HEK293 (cell line): ENCODE measurements around the gene EHMT1.

Experiments
- CTCF ChIP-seq: fragments of 450-650 bp; formaldehyde crosslinking; IDR thresholded peaks from 2 replicates; pipeline ENCODE4 v1.5.1; 2016; ENCODE audit warnings: missing biosample characterization, missing genetic modification characterization
- KLF8 ChIP-seq: fragments of 450-650 bp; formaldehyde crosslinking; IDR thresholded peaks from 2 replicates; pipeline ENCODE4 v1.5.1; 2016; ENCODE audit warnings: missing biosample characterization, missing genetic modification characterization
- MEIS1 ChIP-seq: sonication (generic); formaldehyde crosslinking; IDR thresholded peaks from 2 replicates; pipeline ENCODE4 v1.8.1; 2022; ENCODE audit warnings: missing genetic modification reagents, mild to moderate bottlenecking, borderline replicate concordance
- MZF1 ChIP-seq: fragments of 450-650 bp; formaldehyde crosslinking; IDR thresholded peaks from 2 replicates; pipeline ENCODE4 v1.5.1; 2017; ENCODE audit warnings: missing biosample characterization, missing genetic modification characterization, borderline replicate concordance
- PBX3 ChIP-seq: sonication (generic); formaldehyde crosslinking; IDR thresholded peaks from 2 replicates; pipeline ENCODE4 v1.8.1; 2022; ENCODE audit warnings: mild to moderate bottlenecking, moderate library complexity, missing genetic modification reagents
- PRDM6 ChIP-seq: fragments of 450-650 bp; formaldehyde crosslinking; IDR thresholded peaks from 2 replicates; pipeline ENCODE4 v1.5.1; 2017; ENCODE audit warnings: missing biosample characterization, missing genetic modification characterization
- YY1 ChIP-seq: fragments of 450-650 bp; formaldehyde crosslinking; IDR thresholded peaks from 2 replicates; pipeline ENCODE4 v1.5.1; 2018; ENCODE audit warnings: missing biosample characterization, missing genetic modification characterization
- ZBTB20 ChIP-seq: fragments of 450-650 bp; formaldehyde crosslinking; IDR thresholded peaks from 2 replicates; pipeline ENCODE4 v1.5.1; 2016; ENCODE audit warnings: missing biosample characterization, missing genetic modification characterization
- ZBTB48 ChIP-seq: fragments of 450-650 bp; formaldehyde crosslinking; IDR thresholded peaks from 2 replicates; pipeline ENCODE4 v1.5.1; 2016; ENCODE audit warnings: missing biosample characterization, missing genetic modification characterization
- ZBTB7A ChIP-seq: fragments of 450-650 bp; formaldehyde crosslinking; IDR thresholded peaks from 2 replicates; pipeline ENCODE4 v1.5.1; 2016; ENCODE audit warnings: low read depth, missing biosample characterization, missing genetic modification characterization
- ZNF114 ChIP-seq: fragments of 450-650 bp; formaldehyde crosslinking; IDR thresholded peaks from 2 replicates; pipeline ENCODE4 v1.5.0; 2017; ENCODE audit warnings: missing biosample characterization, missing genetic modification characterization
- ZNF169 ChIP-seq: fragments of 450-650 bp; formaldehyde crosslinking; IDR thresholded peaks from 2 replicates; pipeline ENCODE4 v1.5.1; 2016; ENCODE audit warnings: missing biosample characterization, missing genetic modification characterization
- ZNF394 ChIP-seq: fragments of 450-650 bp; formaldehyde crosslinking; IDR thresholded peaks from 2 replicates; pipeline ENCODE4 v1.5.1; 2016; ENCODE audit warnings: missing biosample characterization, missing genetic modification characterization, mild to moderate bottlenecking, moderate library complexity, borderline replicate concordance
- ZNF416 ChIP-seq: fragments of 450-650 bp; formaldehyde crosslinking; IDR thresholded peaks from 2 replicates; pipeline ENCODE4 v1.5.1; 2016; ENCODE audit warnings: missing biosample characterization, missing genetic modification characterization
- ZNF529 ChIP-seq: fragments of 450-650 bp; formaldehyde crosslinking; IDR thresholded peaks from 2 replicates; pipeline ENCODE4 v1.5.1; 2017; ENCODE audit warnings: missing genetic modification characterization, missing biosample characterization; ENCODE audit not compliant: insufficient replicate concordance
- ZNF544 ChIP-seq: fragments of 450-650 bp; formaldehyde crosslinking; IDR thresholded peaks from 2 replicates; pipeline ENCODE4 v1.5.0; 2017; ENCODE audit warnings: missing biosample characterization, missing genetic modification characterization
- ZNF561 ChIP-seq: fragments of 450-650 bp; IDR thresholded peaks from 2 replicates; pipeline ENCODE4 v1.5.1; 2018; ENCODE audit warnings: missing biosample characterization, missing genetic modification characterization, borderline replicate concordance
- ZNF585B ChIP-seq: fragments of 450-650 bp; formaldehyde crosslinking; IDR thresholded peaks from 2 replicates; pipeline ENCODE4 v1.5.1; 2016; ENCODE audit warnings: missing biosample characterization, missing genetic modification characterization
- ZNF600 ChIP-seq: fragments of 450-650 bp; formaldehyde crosslinking; IDR thresholded peaks from 2 replicates; pipeline ENCODE4 v1.5.1; 2016; ENCODE audit warnings: missing biosample characterization, missing genetic modification characterization
- ZNF610 ChIP-seq: fragments of 450-650 bp; formaldehyde crosslinking; IDR thresholded peaks from 2 replicates; pipeline ENCODE4 v1.5.1; 2016; ENCODE audit warnings: missing biosample characterization, missing genetic modification characterization, borderline replicate concordance
- ZNF660 ChIP-seq: fragments of 450-650 bp; IDR thresholded peaks from 2 replicates; pipeline ENCODE4 v1.5.1; 2018; ENCODE audit warnings: missing biosample characterization, mild to moderate bottlenecking, missing genetic modification characterization
- ZNF76 ChIP-seq: fragments of 450-650 bp; formaldehyde crosslinking; IDR thresholded peaks from 2 replicates; pipeline ENCODE4; 2016; ENCODE audit warnings: low read depth, missing biosample characterization, missing genetic modification characterization, borderline replicate concordance
- ZNF785 ChIP-seq: fragments of 450-650 bp; formaldehyde crosslinking; IDR thresholded peaks from 2 replicates; pipeline ENCODE4 v1.5.1; 2016; ENCODE audit warnings: missing biosample characterization, missing genetic modification characterization
- ZNF843 ChIP-seq: fragments of 450-650 bp; formaldehyde crosslinking; IDR thresholded peaks from 2 replicates; pipeline ENCODE4 v1.5.1; 2016; ENCODE audit warnings: missing biosample characterization, missing genetic modification characterization
- TF ChIP-seq, protein P1 (sequence below): fragments of 450-650 bp; formaldehyde crosslinking; IDR thresholded peaks from 2 replicates; pipeline ENCODE4 v1.5.1; 2016; ENCODE audit warnings: missing biosample characterization, missing genetic modification characterization
- TF ChIP-seq, protein P2 (sequence below): fragments of 450-650 bp; formaldehyde crosslinking; IDR thresholded peaks from 2 replicates; pipeline ENCODE4 v1.5.1; 2017; ENCODE audit warnings: missing biosample characterization, missing genetic modification characterization
- TF ChIP-seq, protein P3 (sequence below): fragments of 450-650 bp; formaldehyde crosslinking; IDR thresholded peaks from 2 replicates; pipeline ENCODE4 v1.5.1; 2016; ENCODE audit warnings: missing biosample characterization, missing genetic modification characterization

The EHMT1 gene

DNA sequence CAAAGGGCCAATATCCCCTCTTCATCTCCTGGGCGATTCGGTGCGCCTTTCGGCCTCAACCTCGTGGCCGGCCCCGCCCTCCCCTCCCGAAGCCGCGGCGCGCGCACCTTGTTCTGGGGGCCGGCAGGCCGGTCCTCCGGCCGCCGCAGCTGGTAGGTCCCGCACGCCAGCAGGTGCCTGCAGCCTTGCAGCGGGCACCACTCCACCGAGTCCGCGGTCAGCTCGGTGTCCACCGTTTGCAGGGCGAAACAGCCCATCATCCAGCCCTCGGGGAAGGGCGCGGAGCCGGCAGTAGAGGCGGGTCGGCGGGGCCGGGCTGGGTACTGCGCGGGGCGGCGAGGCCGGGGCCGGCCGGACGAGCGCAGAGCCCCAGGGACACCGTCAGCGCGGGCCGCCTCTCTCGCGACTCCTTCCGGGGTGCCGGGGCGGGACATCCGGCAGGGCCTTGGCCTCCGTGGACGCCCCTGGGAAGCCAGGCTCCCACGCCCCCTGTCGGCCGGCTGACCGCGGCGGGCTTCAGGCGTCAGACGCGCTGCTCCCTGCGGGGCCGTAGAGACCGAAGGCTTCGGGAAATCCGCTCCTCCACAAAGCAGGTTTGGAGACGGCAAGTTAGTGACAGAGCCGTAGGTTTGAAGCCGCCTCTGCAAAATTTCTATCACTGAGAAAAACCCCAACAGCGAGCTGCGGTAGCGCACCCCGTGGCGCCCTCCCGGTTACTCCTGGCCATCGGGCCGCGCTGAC, 40.1 kb upstream of the EHMT1 start, which contains the start of gene DPH7 (continued):
- TF ChIP-seq CTCF (tag by site-specific recombination) = peak; percentile 97
- TF ChIP-seq ZNF843 (tag by site-specific recombination) = 0 out of 2 replicates have a peak, but pooled peaks have one; percentile 22
- TF ChIP-seq, protein P1, sequence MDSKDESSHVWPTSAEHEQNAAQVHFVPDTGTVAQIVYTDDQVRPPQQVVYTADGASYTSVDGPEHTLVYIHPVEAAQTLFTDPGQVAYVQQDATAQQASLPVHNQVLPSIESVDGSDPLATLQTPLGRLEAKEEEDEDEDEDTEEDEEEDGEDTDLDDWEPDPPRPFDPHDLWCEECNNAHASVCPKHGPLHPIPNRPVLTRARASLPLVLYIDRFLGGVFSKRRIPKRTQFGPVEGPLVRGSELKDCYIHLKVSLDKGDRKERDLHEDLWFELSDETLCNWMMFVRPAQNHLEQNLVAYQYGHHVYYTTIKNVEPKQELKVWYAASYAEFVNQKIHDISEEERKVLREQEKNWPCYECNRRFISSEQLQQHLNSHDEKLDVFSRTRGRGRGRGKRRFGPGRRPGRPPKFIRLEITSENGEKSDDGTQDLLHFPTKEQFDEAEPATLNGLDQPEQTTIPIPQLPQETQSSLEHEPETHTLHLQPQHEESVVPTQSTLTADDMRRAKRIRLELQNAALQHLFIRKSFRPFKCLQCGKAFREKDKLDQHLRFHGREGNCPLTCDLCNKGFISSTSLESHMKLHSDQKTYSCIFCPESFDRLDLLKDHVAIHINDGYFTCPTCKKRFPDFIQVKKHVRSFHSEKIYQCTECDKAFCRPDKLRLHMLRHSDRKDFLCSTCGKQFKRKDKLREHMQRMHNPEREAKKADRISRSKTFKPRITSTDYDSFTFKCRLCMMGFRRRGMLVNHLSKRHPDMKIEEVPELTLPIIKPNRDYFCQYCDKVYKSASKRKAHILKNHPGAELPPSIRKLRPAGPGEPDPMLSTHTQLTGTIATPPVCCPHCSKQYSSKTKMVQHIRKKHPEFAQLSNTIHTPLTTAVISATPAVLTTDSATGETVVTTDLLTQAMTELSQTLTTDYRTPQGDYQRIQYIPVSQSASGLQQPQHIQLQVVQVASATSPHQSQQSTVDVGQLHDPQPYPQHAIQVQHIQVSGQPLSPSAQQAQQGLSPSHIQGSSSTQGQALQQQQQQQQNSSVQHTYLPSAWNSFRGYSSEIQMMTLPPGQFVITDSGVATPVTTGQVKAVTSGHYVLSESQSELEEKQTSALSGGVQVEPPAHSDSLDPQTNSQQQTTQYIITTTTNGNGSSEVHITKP (tag by site-specific recombination) = peak; percentile 76
- TF ChIP-seq PRDM6 (tag by site-specific recombination) = no peak
- peak; percentile 80 for TF ChIP-seq ZBTB20 (tag by site-specific recombination)
- peak; percentile 55; the same call in 1 of the 2 replicates for TF ChIP-seq YY1 (tag by site-specific recombination)
- no peak for TF ChIP-seq ZNF529 (tag by site-specific recombination)
- TF ChIP-seq ZNF610 = no peak; the same call in 1 of the 2 replicates
- TF ChIP-seq ZNF600 (tag by site-specific recombination) = peak; percentile 75
- TF ChIP-seq ZNF585B (tag by site-specific recombination) = peak; percentile 32
- TF ChIP-seq ZNF114 (tag by site-specific recombination) = no peak
- TF ChIP-seq ZNF660 (tag by site-specific recombination) = peak; percentile 98
- peak; percentile 24; the same call in 1 of the 2 replicates for TF ChIP-seq MEIS1 (CRISPR knock-in tag)
- peak; percentile 54; the same call in 1 of the 2 replicates for TF ChIP-seq ZNF394 (tag by site-specific recombination)
- TF ChIP-seq ZNF785 = 0 out of 2 replicates have a peak, but pooled peaks have one; percentile 50
- no peak for TF ChIP-seq ZNF544 (tag by site-specific recombination)
- TF ChIP-seq ZBTB7A = peak; percentile 35; the same call in 1 of the 2 replicates
- TF ChIP-seq ZNF76 = peak; percentile 79
- peak; percentile 99 for TF ChIP-seq ZNF561 (tag by site-specific recombination)
- TF ChIP-seq ZBTB48 (tag by site-specific recombination) = peak; percentile 81
- peak; percentile 87 for TF ChIP-seq PBX3
- no peak for TF ChIP-seq ZNF416 (tag by site-specific recombination)
- TF ChIP-seq KLF8 (tag by site-specific recombination) = peak; percentile 87
- TF ChIP-seq, protein P2, sequence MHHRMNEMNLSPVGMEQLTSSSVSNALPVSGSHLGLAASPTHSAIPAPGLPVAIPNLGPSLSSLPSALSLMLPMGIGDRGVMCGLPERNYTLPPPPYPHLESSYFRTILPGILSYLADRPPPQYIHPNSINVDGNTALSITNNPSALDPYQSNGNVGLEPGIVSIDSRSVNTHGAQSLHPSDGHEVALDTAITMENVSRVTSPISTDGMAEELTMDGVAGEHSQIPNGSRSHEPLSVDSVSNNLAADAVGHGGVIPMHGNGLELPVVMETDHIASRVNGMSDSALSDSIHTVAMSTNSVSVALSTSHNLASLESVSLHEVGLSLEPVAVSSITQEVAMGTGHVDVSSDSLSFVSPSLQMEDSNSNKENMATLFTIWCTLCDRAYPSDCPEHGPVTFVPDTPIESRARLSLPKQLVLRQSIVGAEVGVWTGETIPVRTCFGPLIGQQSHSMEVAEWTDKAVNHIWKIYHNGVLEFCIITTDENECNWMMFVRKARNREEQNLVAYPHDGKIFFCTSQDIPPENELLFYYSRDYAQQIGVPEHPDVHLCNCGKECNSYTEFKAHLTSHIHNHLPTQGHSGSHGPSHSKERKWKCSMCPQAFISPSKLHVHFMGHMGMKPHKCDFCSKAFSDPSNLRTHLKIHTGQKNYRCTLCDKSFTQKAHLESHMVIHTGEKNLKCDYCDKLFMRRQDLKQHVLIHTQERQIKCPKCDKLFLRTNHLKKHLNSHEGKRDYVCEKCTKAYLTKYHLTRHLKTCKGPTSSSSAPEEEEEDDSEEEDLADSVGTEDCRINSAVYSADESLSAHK (tag by site-specific recombination) = no peak
- TF ChIP-seq, protein P3, sequence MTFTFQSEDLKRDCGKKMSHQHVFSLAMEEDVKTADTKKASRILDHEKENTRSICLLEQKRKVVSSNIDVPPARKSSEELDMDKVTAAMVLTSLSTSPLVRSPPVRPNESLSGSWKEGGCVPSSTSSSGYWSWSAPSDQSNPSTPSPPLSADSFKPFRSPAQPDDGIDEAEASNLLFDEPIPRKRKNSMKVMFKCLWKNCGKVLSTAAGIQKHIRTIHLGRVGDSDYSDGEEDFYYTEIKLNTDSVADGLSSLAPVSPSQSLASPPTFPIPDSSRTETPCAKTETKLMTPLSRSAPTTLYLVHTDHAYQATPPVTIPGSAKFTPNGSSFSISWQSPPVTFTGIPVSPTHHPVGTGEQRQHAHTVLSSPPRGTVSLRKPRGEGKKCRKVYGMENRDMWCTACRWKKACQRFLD = peak; percentile 86
- peak; percentile 76; the same call in 1 of the 2 replicates for TF ChIP-seq MZF1 (tag by site-specific recombination)
- TF ChIP-seq ZNF169 (tag by site-specific recombination) = no peak
